Heart left ventricle (tissue), 13 donors: Measurements from ENCODE around the gene TGFBR2.

ENCODE experiments used
- CTCF ChIP-seq, 12 donors: fragments of 200-600 bp; sonication (generic) in 4 of 12; IDR thresholded peaks; one replicate each; pipeline versions ENCODE4 v1.5.0 to v1.8.0; 2018 to 2022; ENCODE audit warnings: antibody characterized with exemption in 12 of 12, mild to moderate bottlenecking in 5 of 12
- POLR2A ChIP-seq, 2 donors: fragments of 450-650 bp; IDR thresholded peaks; one replicate each; pipeline ENCODE4 v1.6.1; 2017; ENCODE audit warnings: antibody characterized with exemption in 2 of 2, mild to moderate bottlenecking in 2 of 2, moderate library complexity in 2 of 2
- donor health status: ischemic (EF 13 %, LVEDD 7.1; RV severe dilation, severe dysfunction).
- donor health status: DM: no; HTN: yes; CAD: no.
- donor health status: DM: no; HTN: no; CAD: no.
- donor health status: ischemic (EF 25% LVEDD 6.9; RV normal size, moderate dysfunction).
- donor health status: ischemic (EF 25% LVEDD 5.7; RV mildly dilated, moderate dysfunction).
- donor health status: ischemic (EF 35%, LVEDD 5.7; RV mildly dilated, moderate dysfunction).
- donor health status: nonischemic (EF 11% LVEDD 7.7; RV severe dilation, severe dysfunction).
- donor health status: DM: yes; HTN: yes; CAD: no.
- donor health status: PGD.
- donor health status: ischemic (EF 29% LVEDD 5.4; RV normal size, mild dysfunction).
- donor health status: nonischemic (EF 23%, LVEDD 6.1; RV moderate dilation, normal function).

GRCh38 chr3:30700702-30701321, 94.4 kb downstream of the TGFBR2 start:
- no peak for TF ChIP-seq POLR2A (IDR thresholded peaks at IDR 0.05)
- no peak for TF ChIP-seq CTCF (IDR thresholded peaks at IDR 0.05)
